GM19372 (cell line): ENCODE data around the gene ARHGAP27.
"Not testable (repeated sequence)": the region's sequence is repeated elsewhere in the genome, so short reads cannot be mapped to it uniquely, and the experiment has no call there.

Experiments used
- ATAC-seq: cut with Tn5 transposase; IDR thresholded peaks from one replicate; pipeline ENCODE4 v1.9.1; 2021; ENCODE audit warnings: mild to moderate bottlenecking, low read depth, moderate library complexity; ENCODE audit not compliant: unreplicated experiment

The ARHGAP27 gene

GRCh38 chr17:45366049-45366448, 66.6 kb downstream of the ARHGAP27 start:
- ATAC-seq = no peak

- ATAC-seq = no peak
These were observed 67.9 kb downstream of the ARHGAP27 start for GRCh38 chr17:45364531-45365390.

DNA sequence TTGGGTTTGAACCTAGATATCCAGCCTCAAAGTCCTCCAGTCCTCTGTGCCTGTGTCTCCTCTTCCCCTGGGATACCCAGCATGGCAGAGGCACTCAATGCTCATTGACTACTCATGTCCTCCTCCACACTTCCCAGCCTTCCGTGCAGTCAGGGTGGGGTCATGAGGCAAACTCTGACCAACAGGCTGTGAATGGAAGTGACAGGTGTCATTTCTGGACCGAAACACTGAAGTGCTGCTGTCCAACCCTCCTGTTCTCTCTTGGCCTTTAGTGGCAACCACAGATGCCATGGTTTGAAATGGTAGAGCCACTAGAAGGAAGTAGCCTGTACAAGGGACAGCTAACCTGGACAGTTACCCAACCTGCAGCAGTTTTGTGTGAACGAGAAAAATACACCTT, 69.2 kb downstream of the ARHGAP27 start:
- no peak for ATAC-seq

DNA sequence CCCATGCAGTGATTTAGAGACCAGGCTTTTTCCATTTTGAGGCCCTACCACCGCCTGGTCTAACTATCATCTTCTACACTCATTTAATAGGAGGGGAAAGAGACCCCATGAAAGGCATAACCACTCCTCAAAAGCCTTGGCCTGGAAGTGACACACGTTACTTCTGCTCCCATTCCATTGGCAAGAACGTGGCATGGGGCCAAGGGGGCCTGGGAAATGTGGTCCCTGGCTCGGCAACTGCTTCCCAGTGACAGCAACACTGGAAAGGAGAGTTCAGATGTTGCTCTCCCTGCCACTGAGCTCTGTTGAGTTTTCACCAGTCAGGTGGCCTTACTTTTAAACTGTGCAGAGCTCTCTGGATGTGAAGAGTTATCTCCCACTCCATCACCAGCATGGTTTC, 70.7 kb downstream of the ARHGAP27 start:
- ATAC-seq = no peak

GRCh38 chr17:45361451-45361850, 71.2 kb downstream of the ARHGAP27 start:
- ATAC-seq = no peak

GRCh38 chr17:45357364-45357997, 75.2 kb downstream of the ARHGAP27 start:
- ATAC-seq = no peak

GRCh38 chr17:45355087-45355486, 77.6 kb downstream of the ARHGAP27 start:
- no peak for ATAC-seq

GRCh38 chr17:45353043-45353442, 79.6 kb downstream of the ARHGAP27 start:
- ATAC-seq = no peak

DNA sequence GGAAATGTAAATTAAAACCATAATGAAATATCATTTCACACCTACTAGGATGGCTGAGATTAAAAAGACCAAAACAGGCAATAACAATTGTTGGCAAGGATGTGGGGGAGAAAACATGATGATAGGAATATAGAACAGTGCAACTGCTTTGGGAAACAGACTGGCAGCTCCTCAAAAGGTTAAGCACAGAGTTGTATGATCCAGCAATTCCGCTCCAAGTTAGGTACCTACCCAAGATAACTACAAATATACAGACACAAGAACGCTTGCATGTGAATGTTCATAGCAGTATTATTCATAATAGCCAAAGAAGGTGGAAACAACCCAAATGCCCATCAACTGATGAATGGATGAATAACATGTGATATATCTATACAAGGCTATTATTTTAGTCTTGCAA, 80.8 kb downstream of the ARHGAP27 start:
- ATAC-seq = no peak

DNA sequence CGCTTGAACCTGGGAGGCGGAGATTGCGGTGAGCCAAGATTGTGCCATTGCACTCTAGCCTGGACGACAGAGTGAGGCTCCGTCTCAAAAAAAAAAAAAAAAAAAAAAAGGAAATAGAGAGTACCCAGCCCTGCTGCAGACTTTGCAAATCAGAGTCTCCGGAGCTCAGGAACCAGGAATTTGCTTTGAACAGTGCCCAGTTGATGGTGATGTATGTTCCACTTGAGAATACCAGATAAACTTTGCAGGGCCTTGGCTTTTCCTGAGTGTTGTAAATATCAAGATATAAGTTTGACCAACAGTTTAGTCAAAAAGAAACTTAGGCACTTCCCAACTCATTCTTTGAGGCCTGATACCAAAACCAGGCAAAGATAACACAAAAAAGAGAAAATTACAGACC, 85.2 kb downstream of the ARHGAP27 start:
- no peak for ATAC-seq

GRCh38 chr17:45346216-45347015, 86.3 kb downstream of the ARHGAP27 start:
- no peak for ATAC-seq

- ATAC-seq = no peak
These were observed 87.0 kb downstream of the ARHGAP27 start for GRCh38 chr17:45345554-45346215.

- no peak for ATAC-seq
These were observed 87.5 kb downstream of the ARHGAP27 start for GRCh38 chr17:45345246-45345553.

- ATAC-seq = not testable (repeated sequence)
These were observed 88.6 kb downstream of the ARHGAP27 start for GRCh38 chr17:45343967-45344664.
